ENCODE measurements around the gene AAK1.

- TF ChIP-seq EZH2 (IDR thresholded peaks at IDR 0.05; ENCODE audit: borderline replicate concordance, low read depth, low read length, severe bottlenecking) (no peak), CTCF (IDR thresholded peaks at IDR 0.05; ENCODE audit: extremely low read depth in 1 of 2, insufficient read depth in 1 of 2, low read depth in 1 of 2, low read length in 2 of 2) (no peak), POLR2A (IDR thresholded peaks at IDR 0.05; ENCODE audit: low read depth, low read length) (peak; percentile 62)
Observed at GRCh38 chr2:69643602-69644505, at the start of gene AAK1.

All from endothelial cell of umbilical vein (primary cell).